Measurements from ENCODE around the gene RARA.

RARA gene

DNA sequence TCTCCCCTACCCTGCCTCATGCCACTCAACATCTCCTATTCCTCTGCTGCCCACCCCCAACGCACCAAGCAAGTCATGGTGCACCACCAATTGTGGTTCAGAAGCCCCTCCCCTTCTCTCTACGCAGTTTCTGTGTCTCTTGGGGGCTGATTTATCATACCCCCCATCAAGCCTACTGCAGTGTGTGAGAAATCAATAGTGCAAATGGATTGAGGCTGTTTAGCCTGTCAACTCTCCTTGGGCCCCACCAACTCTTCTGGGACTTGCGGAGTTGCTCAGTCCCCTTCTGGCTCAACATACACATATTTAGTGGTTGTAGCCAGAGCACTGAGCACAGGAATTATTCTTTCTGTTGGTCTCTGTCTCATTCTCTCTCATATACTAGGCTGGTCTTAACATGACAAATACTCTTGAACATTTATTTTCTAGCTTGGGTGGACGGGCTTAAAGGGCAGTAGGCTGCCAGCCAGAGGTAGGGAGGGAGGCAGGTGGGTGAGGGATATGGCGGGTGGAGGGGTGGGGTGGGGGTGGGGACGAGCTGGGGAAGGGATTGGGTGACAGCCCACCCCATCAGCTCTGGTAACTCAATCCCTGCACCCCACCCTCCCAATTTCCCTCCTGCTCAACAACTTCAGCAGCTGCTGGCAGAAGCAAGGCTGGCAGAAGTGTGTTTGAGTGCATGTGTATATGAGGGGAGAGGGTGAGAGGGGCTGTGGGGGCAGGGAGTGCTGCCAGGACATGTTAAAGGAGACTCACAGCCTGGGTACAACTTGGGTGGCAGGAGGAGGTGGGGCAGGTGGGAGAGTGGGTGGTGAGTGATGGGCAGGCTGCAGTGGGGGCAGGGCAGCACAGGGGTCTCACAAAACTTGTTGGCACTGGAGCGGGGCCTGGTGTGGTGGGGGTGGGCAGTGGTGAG lies 4.9 kb downstream of the RARA start:
- in situ Hi-C loops (cut with MboI; ENCODE audit: low sequenced_read_pairs): no loop called here

GRCh38 chr17:40314584-40314956 lies 5.6 kb downstream of the RARA start:
- in situ Hi-C loops (cut with MboI; ENCODE audit: low sequenced_read_pairs): no loop called here

DNA sequence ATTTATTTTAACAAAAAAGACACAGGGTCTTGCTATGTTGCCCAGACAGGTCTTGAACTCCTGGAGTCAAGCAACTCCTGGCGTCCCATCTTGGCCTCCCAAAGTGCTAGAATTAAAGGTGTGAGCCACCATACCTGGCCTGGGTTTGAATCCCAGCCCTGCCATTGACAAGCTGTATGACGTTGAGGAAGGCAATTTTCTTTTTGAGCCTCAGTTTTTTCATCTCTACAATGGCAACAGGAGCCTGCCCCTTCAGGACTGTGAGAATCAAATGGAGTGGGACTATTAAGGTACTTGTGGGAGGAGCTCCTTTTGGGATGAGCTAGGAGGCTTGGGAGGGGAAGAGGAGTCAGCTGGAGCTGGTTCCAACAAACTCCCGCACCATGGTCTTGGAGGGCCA lies 6.2 kb downstream of the RARA start:
- in situ Hi-C loops (cut with MboI; ENCODE audit: low sequenced_read_pairs): no loop called here

GRCh38 chr17:40315678-40316570 lies 6.9 kb downstream of the RARA start:
- in situ Hi-C loops (cut with MboI; ENCODE audit: low sequenced_read_pairs): no loop called here

- in situ Hi-C loops (cut with MboI; ENCODE audit: low sequenced_read_pairs): no loop called here
Measured at GRCh38 chr17:40316571-40317344, 7.8 kb downstream of the RARA start.

GRCh38 chr17:40317345-40317873 lies 8.4 kb downstream of the RARA start:
- in situ Hi-C loops (cut with MboI; ENCODE audit: low sequenced_read_pairs): no loop called here

DNA sequence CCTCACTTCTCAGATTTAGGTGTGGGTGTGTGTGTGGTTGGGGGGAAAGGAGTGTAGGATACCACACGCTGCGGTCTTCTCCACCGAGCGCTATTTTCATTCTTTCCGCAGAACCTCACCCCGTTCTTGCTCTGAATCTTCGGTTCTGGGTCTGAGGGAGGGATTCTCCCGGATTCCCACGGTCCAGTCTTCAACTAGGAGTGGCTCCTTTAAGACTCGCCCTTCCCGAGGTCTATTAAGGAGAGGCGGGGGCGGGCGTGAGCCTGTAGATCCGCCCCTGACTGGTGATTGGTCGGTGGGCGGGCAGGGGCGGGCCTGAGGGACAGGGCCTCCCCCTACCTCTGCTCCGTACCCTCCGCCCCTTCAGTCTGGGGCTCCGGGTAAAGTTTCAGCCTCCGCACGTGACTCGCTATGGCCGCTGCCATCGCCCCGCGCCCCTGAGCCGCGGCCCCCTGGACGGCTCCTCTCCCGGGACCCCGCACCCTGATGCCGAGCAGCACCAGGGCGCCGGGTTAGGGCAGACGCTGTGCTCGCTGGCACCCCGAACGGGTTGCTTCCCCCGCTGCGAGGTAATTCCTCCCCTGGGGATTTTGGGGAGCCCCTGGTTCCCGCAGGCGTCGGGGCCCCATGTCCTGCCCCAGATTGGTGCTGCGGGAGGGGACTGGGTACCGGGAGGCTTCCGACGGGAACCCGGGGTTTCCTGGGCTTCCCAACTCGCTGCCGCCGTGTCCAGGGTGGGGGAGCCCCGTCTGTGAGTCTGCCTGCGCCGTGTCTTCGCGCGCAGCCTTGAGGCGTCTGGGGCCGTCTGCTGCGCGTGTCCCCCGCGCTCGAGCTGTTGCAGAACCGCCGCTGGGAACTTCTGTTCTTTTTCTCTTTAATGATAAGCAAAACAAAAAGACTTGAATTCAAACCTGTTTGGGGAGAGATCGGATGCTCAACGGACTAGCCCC lies 9.2 kb downstream of the RARA start:
- in situ Hi-C loops (cut with MboI; ENCODE audit: low sequenced_read_pairs): no loop called here

DNA sequence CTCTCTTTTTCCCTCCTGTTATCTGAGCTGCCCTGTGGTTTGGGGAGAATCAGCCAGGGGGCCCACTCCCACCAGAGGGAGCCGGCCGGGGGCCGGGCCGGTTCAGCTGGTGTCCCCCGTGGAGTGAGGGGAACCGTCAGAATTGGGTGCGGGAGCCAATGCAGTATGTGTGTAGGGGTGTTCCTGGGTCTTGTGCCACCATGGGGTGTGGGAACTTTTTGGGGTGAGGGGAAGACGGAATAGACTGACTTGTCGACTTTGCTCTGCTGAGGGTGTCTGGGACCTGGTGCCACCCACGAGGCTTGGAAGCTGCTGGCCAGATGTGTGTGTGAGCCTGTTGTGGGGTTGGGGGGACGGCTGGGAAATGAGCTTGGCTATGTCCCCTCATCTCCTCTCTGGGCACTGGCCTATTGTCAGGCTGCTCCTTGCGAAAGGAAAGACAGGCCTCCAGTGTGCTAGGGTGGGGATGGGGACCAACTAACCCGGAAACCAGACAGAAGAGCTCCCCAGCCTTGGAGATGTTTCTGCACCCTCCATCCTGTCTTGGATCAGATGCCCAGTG lies 9.9 kb downstream of the RARA start:
- in situ Hi-C loops (cut with MboI; ENCODE audit: low sequenced_read_pairs): no loop called here

DNA sequence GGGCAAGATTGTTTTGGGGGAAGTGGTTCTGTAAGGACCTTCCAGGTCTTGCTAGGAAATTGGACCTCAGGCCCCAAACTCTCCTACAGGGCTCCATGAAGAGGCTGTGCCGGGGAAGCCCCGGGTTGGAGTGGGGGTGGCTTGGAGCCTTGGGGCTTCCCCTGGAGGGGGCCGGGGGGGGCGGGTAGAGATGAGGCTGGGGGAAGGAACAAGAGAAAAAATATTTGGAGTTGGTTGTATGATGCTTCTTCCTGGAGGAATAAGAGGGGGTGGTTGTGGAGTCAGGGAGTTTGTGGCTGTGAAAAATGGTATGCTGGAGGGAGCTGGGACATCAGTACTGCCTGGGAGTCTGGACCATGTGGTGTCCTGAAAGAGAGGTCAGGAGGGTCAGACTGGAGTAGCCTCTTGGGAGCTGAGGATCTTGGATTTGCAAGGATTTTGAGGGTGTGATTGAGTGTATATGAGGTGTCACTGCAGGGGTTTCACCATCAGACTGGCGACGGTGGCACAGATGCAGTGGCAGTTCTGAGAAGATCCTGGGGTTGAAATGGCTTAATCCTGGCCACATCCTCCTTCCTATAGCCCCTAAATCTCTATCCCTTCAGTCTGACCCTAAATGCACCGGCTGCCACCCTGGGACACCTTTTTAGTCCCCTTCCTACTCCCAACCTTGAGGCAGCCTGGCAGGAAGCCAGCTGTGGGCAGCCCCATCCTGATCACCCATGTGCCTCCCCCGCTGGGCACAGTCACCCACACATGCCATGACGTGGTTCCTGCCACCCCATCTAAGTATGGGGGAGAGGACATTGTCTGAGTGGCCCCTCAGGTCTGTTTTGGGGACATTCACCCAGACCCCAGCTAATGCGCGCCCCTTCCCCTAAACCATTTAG lies 10.9 kb downstream of the RARA start:
- in situ Hi-C loops (cut with MboI; ENCODE audit: low sequenced_read_pairs): no loop called here

- in situ Hi-C loops (cut with MboI; ENCODE audit: low sequenced_read_pairs): no loop called here
Measured at GRCh38 chr17:40320756-40321523, 12.0 kb downstream of the RARA start.

DNA sequence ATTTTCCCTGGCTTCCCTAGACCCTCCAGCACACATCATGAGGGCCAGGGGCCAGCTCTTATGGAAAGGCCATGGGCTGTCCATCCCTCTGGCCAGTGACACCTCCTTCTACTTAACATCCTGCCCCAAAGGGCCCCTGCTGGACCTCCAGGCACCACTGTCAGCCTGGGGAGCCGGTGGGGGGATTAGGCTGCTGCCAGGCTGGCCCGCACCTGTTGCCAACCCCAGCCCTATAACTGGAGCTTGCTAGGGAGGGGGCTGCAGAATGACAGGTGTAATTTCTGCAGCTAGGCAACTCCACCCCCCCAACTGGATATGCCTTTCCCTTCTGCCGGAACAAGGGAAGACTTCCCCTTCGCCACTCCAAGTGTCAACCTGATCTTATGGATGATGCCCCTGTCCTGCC lies 12.5 kb downstream of the RARA start:
- in situ Hi-C loops (cut with MboI; ENCODE audit: low sequenced_read_pairs): no loop called here

DNA sequence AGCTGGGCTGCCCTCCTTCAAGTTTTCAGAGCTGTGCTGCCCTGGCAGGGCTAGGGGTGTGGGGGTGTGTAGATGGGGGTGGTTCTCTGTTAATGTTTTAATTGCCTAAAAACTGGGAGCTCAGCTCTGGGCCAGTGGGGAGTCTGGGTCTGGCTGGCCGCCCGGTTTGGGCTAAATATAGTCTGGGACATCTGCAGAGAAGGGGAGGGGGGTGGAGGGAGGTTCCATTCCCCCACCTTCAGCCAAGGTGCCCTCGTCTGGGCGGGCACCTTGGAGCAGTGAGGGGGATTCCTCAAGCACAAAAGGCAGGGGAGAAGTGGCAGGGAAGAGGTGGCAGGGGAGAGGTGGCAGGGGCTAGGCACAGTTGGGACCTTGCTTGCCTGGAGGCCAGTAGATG lies 13.0 kb downstream of the RARA start:
- in situ Hi-C loops (cut with MboI; ENCODE audit: low sequenced_read_pairs): no loop called here

GRCh38 chr17:40322358-40323315 lies 13.7 kb downstream of the RARA start:
- in situ Hi-C loops (cut with MboI; ENCODE audit: low sequenced_read_pairs): no loop called here

- in situ Hi-C loops (cut with MboI; ENCODE audit: low sequenced_read_pairs): no loop called here
Measured at GRCh38 chr17:40323391-40324381, 14.7 kb downstream of the RARA start.
